ENCODE results near the gene FNDC3B. TPM values are rescaled to one million over a fixed set of nuclear protein-coding genes. Genes with fewer than 3 reads are reported as not detected.

FNDC3B gene
- total RNA-seq, 2 donors from 2014 or later, result 57.6 to 69.3 TPM

DNA sequence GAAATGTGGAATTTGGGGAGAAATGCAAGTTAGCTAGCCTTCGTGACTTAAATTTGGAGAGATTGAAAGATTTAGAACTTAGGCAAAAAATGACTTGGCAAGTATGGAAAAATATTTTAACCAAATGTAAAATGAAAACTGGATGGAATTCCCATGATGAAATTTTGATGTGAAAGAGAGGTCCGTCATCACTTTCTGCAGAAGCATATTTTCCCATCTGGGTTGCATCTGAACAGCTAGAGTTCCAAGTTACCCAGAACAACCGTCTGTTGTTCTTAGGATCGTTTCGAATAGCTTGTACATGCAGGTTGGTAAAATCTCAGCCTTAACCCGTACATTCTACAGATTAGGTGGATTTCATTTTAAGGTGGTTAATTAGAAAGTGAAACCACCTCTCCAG lies 272.6 kb downstream of the FNDC3B start:
- DNase-seq (ENCODE audit: low spot score), result no peak
- H3K4me3 ChIP-seq, result no peak overlapping the region
- no peak overlapping the region for H3K27ac ChIP-seq
- no peak for TF ChIP-seq CTCF (IDR thresholded peaks at IDR 0.05)
- no peaks in the 10 kb centered on the region for H3K9me3 ChIP-seq
- H3K4me1 ChIP-seq, result peaks cover 0 to 63% of the 10 kb centered on the region in 2 donors
- no peaks in the 10 kb centered on the region for H3K27me3 ChIP-seq
- H3K36me3 ChIP-seq, result peaks cover 44% of the 10 kb centered on the region

DNA sequence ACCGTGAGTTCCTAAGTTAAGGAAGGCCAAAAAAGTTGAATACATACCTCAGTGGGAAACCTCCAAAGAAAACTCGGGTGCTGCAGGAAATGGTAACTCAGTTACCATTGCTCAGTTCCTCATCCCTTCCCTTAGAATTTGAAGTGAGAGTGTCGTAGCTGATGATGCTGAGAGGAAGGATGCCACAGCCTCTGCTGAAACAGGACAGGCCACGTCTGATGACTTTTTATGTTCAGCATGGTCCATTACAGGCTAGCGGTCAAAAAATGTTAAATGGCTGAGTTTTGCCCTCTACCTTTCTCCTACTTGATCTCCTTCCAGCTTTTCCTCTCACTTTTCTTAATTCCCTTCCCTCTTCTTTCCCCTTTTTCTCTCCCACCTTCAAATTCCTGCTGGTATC lies 273.3 kb downstream of the FNDC3B start:
- no peak for TF ChIP-seq CTCF (IDR thresholded peaks at IDR 0.05)
- DNase-seq (ENCODE audit: low spot score), result no peak
- peaks cover 37% of the 10 kb centered on the region for H3K36me3 ChIP-seq
- peak overlapping the region; percentile 48 to 90 for H3K27ac ChIP-seq
- H3K27me3 ChIP-seq, result no peaks in the 10 kb centered on the region
- peaks cover 0 to 65% of the 10 kb centered on the region in 2 donors for H3K4me1 ChIP-seq
- H3K9me3 ChIP-seq, result no peaks in the 10 kb centered on the region
- no peak overlapping the region for H3K4me3 ChIP-seq

DNA sequence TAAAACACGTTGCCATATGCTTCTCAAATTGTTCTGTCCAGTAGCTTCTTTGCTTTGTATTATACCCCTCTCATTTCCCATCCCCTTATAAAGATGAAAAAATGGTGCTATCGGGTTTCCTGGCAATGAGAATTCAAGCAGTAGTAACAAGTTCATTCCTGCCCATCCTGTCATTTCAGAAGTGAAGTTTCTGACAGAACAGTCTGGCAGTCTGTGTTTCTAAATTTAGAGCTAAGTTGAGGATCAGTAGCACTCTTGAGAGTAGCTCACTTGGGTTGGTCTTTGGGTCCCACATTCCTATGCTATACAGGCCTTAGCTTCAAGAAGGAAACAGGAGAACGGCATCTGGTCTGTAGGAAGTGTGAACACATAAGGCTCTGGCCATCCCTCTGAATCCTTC lies 274.3 kb downstream of the FNDC3B start:
- Histone ChIP-seq H3K27ac (peak overlapping the region; percentile 69 to 90), H3K9me3 (no peaks in the 10 kb centered on the region), H3K4me3 (no peak overlapping the region), H3K27me3 (no peaks in the 10 kb centered on the region), H3K36me3 (peaks cover 27% of the 10 kb centered on the region), H3K4me1 (peaks cover 0 to 74% of the 10 kb centered on the region in 2 donors)
- no peak for DNase-seq (ENCODE audit: low spot score)
- no peak for TF ChIP-seq CTCF (IDR thresholded peaks at IDR 0.05)

DNA sequence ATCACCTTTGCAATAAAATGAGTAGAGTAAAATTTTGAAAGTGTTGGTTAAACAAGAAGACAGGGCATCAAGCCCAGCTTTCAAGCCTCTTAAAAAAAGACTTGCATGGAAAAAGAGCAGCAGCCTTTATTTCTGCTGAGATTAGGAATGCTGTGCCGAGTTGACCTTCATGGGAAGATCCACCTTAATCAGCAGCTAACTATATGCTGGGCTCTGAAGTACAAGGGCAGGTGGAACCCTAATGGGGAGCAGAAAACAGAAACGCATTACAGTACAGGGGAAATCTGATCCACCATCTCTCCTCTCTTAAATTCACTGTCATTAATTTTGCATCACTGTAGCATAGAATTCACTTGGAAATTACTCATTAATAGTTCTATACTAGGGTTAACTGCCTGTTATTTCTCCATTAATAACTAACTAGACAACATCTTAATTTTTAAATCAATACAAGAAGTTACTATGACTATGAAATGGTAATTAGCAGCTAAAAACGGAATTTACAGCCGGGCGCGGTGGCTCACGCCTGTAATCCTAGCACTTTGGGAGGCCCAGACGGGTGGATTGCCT lies 275.3 kb downstream of the FNDC3B start:
- Histone ChIP-seq H3K4me1 (peaks cover 0 to 84% of the 10 kb centered on the region in 2 donors), H3K27me3 (no peaks in the 10 kb centered on the region), H3K9me3 (no peaks in the 10 kb centered on the region), H3K27ac (peak overlapping the region; percentile 69 to 90), H3K4me3 (no peak overlapping the region), H3K36me3 (peaks cover 20% of the 10 kb centered on the region)
- no peak for DNase-seq (ENCODE audit: low spot score)
- TF ChIP-seq CTCF (IDR thresholded peaks at IDR 0.05), result no peak

DNA sequence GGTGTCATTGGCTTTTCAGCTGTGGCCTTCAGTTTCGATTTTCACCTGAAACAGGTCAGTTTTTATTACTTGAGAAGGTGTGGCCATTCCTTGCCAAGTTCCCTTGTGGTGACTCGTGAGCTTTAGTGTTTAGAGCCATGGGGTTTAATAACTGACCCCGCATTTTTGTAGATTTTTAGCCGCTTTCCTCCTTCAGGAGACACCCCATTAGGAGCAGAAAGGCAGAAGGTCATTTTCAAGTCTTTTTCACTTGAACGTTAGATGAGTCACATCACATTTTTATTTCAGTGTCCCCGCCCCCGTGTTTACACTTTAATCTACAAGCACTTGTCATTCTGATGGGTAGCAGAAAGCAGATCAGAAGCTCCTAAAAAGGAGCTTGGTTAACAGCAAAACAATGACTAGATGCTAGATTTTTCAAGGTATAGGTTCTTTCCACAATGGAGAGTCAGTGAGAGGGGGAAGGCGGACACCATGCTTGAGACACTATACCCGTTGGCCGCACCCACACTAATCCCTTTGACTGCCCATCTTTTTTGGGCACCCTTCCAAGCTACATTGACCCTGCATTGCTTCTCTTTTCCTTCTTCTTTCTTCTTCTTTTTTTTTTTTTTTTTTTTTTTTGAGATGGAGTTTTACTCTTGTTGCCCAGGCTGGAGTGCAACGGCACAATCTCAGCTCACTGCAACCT lies 276.2 kb downstream of the FNDC3B start:
- H3K4me3 ChIP-seq, result no peak overlapping the region
- TF ChIP-seq CTCF (IDR thresholded peaks at IDR 0.05), result no peak
- peak; percentile 75 for DNase-seq (ENCODE audit: low spot score)
- no peaks in the 10 kb centered on the region for H3K27me3 ChIP-seq
- H3K9me3 ChIP-seq, result no peaks in the 10 kb centered on the region
- peak overlapping the region; percentile 69 to 90 for H3K27ac ChIP-seq
- peaks cover 0 to 93% of the 10 kb centered on the region in 2 donors for H3K4me1 ChIP-seq
- H3K36me3 ChIP-seq, result peaks cover 17% of the 10 kb centered on the region

Measured in right atrium auricular region (tissue), 2 donors.